ENCODE results near the gene PPP3CB. TPM values are rescaled to one million over a fixed set of nuclear protein-coding genes. Genes with fewer than 3 reads are reported as not detected.

PPP3CB gene
- polyA plus RNA-seq, 3 donors = 4.8 to 18.9 (median 6.5) TPM

GRCh38 chr10:73471226-73471625 is 24.6 kb downstream of the PPP3CB start:
- Histone ChIP-seq H3K4me3 (replicated peaks in 1 of 3; ENCODE audit: low read depth in 2 of 3, low read length in 3 of 3) (no peak overlapping the region), H3K4me1 (ENCODE audit: control insufficient read depth in 1 of 2, insufficient read depth in 2 of 2, low read length in 2 of 2) (no peaks in the 10 kb centered on the region), H3K27me3 (ENCODE audit: control insufficient read depth in 2 of 2, insufficient read depth in 2 of 2, low read length in 2 of 2) (no peaks in the 10 kb centered on the region), H3K9me3 (replicated peaks in 1 of 2; ENCODE audit: control insufficient read depth in 1 of 2, insufficient read depth in 1 of 2, low read length in 2 of 2) (no peaks in the 10 kb centered on the region), H4K20me1 (ENCODE audit: insufficient read depth, low read length) (no peaks in the 10 kb centered on the region), H3K36me3 (replicated peaks in 1 of 2; ENCODE audit: control insufficient read depth in 1 of 2, insufficient read depth in 2 of 2, low read length in 2 of 2) (peaks cover 89 to 97% of the 10 kb centered on the region in 2 donors), H3K27ac (ENCODE audit: low read depth in 1 of 2, low read length in 2 of 2) (no peak overlapping the region), H2AFZ (ENCODE audit: insufficient read depth, low read depth, low read length, poor library complexity, severe bottlenecking) (no peak overlapping the region), H3K4me2 (replicated peaks; ENCODE audit: extremely low read depth, low read length, poor library complexity, severe bottlenecking) (no peak overlapping the region), H3K9ac (ENCODE audit: insufficient read depth, low read length, poor library complexity, severe bottlenecking) (no peak overlapping the region), H3K79me2 (ENCODE audit: insufficient read depth, low read length) (no peaks in the 10 kb centered on the region)
- Mint-ChIP-seq H3K27me3 (ENCODE audit: low read depth in 3 of 3) (no peaks in the 10 kb centered on the region), H3K9me3 (no peaks in the 10 kb centered on the region), H3K4me3 (no peak overlapping the region), H3K4me1 (peaks cover 2% of the 10 kb centered on the region), H3K27ac (no peak overlapping the region), H3K36me3 (peaks cover 74 to 87% of the 10 kb centered on the region in 2 donors)
- TF ChIP-seq, protein P1, sequence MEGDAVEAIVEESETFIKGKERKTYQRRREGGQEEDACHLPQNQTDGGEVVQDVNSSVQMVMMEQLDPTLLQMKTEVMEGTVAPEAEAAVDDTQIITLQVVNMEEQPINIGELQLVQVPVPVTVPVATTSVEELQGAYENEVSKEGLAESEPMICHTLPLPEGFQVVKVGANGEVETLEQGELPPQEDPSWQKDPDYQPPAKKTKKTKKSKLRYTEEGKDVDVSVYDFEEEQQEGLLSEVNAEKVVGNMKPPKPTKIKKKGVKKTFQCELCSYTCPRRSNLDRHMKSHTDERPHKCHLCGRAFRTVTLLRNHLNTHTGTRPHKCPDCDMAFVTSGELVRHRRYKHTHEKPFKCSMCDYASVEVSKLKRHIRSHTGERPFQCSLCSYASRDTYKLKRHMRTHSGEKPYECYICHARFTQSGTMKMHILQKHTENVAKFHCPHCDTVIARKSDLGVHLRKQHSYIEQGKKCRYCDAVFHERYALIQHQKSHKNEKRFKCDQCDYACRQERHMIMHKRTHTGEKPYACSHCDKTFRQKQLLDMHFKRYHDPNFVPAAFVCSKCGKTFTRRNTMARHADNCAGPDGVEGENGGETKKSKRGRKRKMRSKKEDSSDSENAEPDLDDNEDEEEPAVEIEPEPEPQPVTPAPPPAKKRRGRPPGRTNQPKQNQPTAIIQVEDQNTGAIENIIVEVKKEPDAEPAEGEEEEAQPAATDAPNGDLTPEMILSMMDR (IDR thresholded peaks at IDR 0.05) = no peak
- no peak for DNase-seq
- intact Hi-C loops (cut with micrococcal nuclease) = no loop called here
- WGBS (ENCODE audit: insufficient coverage) = no CpG with 5 or more reads among the region's 3 CpGs

GRCh38 chr10:73469579-73469978 is 26.2 kb downstream of the PPP3CB start:
- no peak overlapping the region for H3K4me3 Mint-ChIP-seq
- H3K27me3 ChIP-seq (ENCODE audit: control insufficient read depth in 2 of 2, insufficient read depth in 2 of 2, low read length in 2 of 2) = no peaks in the 10 kb centered on the region
- H3K27ac ChIP-seq (ENCODE audit: low read depth in 1 of 2, low read length in 2 of 2) = peak overlapping the region in 1 of 2 donors; percentile 7
- H3K4me2 ChIP-seq (replicated peaks; ENCODE audit: extremely low read depth, low read length, poor library complexity, severe bottlenecking) = no peak overlapping the region
- DNase-seq = no peak
- H3K9ac ChIP-seq (ENCODE audit: insufficient read depth, low read length, poor library complexity, severe bottlenecking) = no peak overlapping the region
- no peaks in the 10 kb centered on the region for H3K9me3 Mint-ChIP-seq
- H4K20me1 ChIP-seq (ENCODE audit: insufficient read depth, low read length) = no peaks in the 10 kb centered on the region
- H3K36me3 ChIP-seq (replicated peaks in 1 of 2; ENCODE audit: control insufficient read depth in 1 of 2, insufficient read depth in 2 of 2, low read length in 2 of 2) = peaks cover 89 to 96% of the 10 kb centered on the region in 2 donors
- H3K27ac Mint-ChIP-seq = peak overlapping the region in 2 of 7 donors; percentile 3 to 43
- H2AFZ ChIP-seq (ENCODE audit: insufficient read depth, low read depth, low read length, poor library complexity, severe bottlenecking) = no peak overlapping the region
- H3K36me3 Mint-ChIP-seq = peaks cover 73 to 89% of the 10 kb centered on the region in 2 donors
- TF ChIP-seq, protein P1 (IDR thresholded peaks at IDR 0.05) = no peak
- H3K4me1 Mint-ChIP-seq = peaks cover 2% of the 10 kb centered on the region
- no peaks in the 10 kb centered on the region for H3K4me1 ChIP-seq (ENCODE audit: control insufficient read depth in 1 of 2, insufficient read depth in 2 of 2, low read length in 2 of 2)
- H3K4me3 ChIP-seq (replicated peaks in 1 of 3; ENCODE audit: low read depth in 2 of 3, low read length in 3 of 3) = no peak overlapping the region
- no peaks in the 10 kb centered on the region for H3K27me3 Mint-ChIP-seq (ENCODE audit: low read depth in 3 of 3)
- intact Hi-C loops (cut with micrococcal nuclease) = no loop called here
- no peaks in the 10 kb centered on the region for H3K9me3 ChIP-seq (replicated peaks in 1 of 2; ENCODE audit: control insufficient read depth in 1 of 2, insufficient read depth in 1 of 2, low read length in 2 of 2)
- no peaks in the 10 kb centered on the region for H3K79me2 ChIP-seq (ENCODE audit: insufficient read depth, low read length)

Data from CD14-positive monocyte (primary cell).